GM21528 (cell line): ENCODE measurements around the gene VPS13D.
"Not testable (repeated sequence)": the region's sequence is repeated elsewhere in the genome, so short reads cannot be mapped to it uniquely, and the experiment has no call there.

ENCODE experiments used
- ATAC-seq: cut with Tn5 transposase; IDR thresholded peaks from one replicate; pipeline ENCODE4 v1.9.1; 2021; ENCODE audit warnings: mild to moderate bottlenecking, moderate library complexity; ENCODE audit not compliant: unreplicated experiment, low FRiP score

Gene VPS13D

GRCh38 chr1:12502336-12503109, 272.7 kb downstream of the VPS13D start:
- no peak for ATAC-seq

GRCh38 chr1:12503709-12504108, 273.9 kb downstream of the VPS13D start:
- no peak for ATAC-seq

GRCh38 chr1:12504601-12505000, 274.8 kb downstream of the VPS13D start:
- no peak for ATAC-seq

- no peak for ATAC-seq
Measured at GRCh38 chr1:12505231-12505630, 275.4 kb downstream of the VPS13D start.

- ATAC-seq = no peak
Measured at GRCh38 chr1:12505639-12506280, 275.9 kb downstream of the VPS13D start.

- ATAC-seq = no peak
Measured at GRCh38 chr1:12506281-12507280, 276.8 kb downstream of the VPS13D start.

GRCh38 chr1:12507631-12508030, 277.8 kb downstream of the VPS13D start:
- ATAC-seq = no peak

GRCh38 chr1:12508849-12509248, 279.0 kb downstream of the VPS13D start:
- no peak for ATAC-seq

- no peak for ATAC-seq
Measured at GRCh38 chr1:12511128-12511484, 281.3 kb downstream of the VPS13D start.

GRCh38 chr1:12511516-12512468, 282.0 kb downstream of the VPS13D start:
- ATAC-seq = no peak

- ATAC-seq = no peak
Measured at GRCh38 chr1:12513181-12513580, 283.4 kb downstream of the VPS13D start.

- ATAC-seq = no peak
Measured at GRCh38 chr1:12514590-12514989, 284.8 kb downstream of the VPS13D start.

GRCh38 chr1:12515234-12515633, 285.4 kb downstream of the VPS13D start:
- no peak for ATAC-seq

GRCh38 chr1:12516741-12517140, 286.9 kb downstream of the VPS13D start:
- ATAC-seq = no peak

- no peak for ATAC-seq
Measured at GRCh38 chr1:12518931-12519692, 289.3 kb downstream of the VPS13D start.

- no peak for ATAC-seq
Measured at GRCh38 chr1:12519693-12520364, 290.0 kb downstream of the VPS13D start.

GRCh38 chr1:12521096-12521495, 291.3 kb downstream of the VPS13D start:
- no peak for ATAC-seq

- ATAC-seq = not testable (repeated sequence)
Measured at GRCh38 chr1:12522780-12523179, 292.9 kb downstream of the VPS13D start.

- ATAC-seq = no peak
Measured at GRCh38 chr1:12524266-12524665, 294.4 kb downstream of the VPS13D start.
